DMS53 (cell line): ENCODE measurements around the gene OR51A4.
A peak's percentile ranks its signal among the peaks of the same experiment; 100 is the strongest.
"Not testable (repeated sequence)": the region's sequence is repeated elsewhere in the genome, so short reads cannot be mapped to it uniquely, and the experiment has no call there.

Experiments
- DNase-seq: peaks from one replicate; lab custom pipeline; 2025; lab: John Stamatoyannopoulos, UW

OR51A4 gene

DNA sequence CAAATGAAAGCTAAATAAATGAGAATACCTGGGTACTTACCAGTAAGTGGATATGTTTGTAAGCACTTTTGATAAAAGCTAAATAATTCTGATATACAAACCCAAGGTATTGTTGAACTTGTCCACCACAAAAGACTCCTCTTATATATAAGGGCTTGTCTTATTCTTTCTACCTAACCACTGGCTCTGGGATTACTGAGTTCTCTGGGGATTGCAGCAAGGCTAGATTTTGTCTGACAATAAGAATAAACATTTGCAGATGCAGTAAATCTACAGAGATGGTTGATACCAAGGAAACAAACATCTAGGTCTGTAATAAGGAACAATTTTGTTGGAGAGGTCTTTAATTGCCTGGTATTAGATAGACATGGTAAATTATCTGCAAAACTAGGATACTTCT, at the start of gene OR51A4:
Gene OR51A4, minus strand, starts transcription at position 101 of the 400 bp plus-strand sequence. CDS start 505 bp downstream, outside the sequence.
- no peak for DNase-seq

DNA sequence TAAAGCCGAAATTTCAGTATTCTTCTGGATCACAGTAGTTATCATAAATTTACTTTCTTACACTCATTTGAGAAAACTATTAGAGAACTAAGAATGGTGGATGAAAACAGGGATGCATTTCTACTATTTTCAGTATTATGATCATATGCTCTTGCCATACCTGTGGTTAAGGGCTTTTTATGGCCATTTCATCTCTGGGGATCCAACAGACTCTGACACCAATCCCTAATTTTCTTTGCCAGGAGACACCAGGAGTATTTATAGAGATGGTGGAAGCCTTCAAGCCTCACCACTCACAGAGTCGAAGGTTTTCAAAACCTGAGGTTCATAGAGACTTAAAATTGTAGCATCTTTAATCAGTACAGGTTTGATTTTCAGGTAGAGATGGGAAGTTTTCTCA, 47.1 kb upstream of the OR51A4 start, which contains the start of gene OR51L1:
Gene OR51L1, plus strand, starts transcription at position 301 of the 400 bp plus-strand sequence. CDS start 4,132 bp downstream, outside the sequence.
- DNase-seq = no peak

- DNase-seq = peak; percentile 52
These were observed 43.7 kb upstream of the OR51A4 start for GRCh38 chr11:4991060-4991459.

DNA sequence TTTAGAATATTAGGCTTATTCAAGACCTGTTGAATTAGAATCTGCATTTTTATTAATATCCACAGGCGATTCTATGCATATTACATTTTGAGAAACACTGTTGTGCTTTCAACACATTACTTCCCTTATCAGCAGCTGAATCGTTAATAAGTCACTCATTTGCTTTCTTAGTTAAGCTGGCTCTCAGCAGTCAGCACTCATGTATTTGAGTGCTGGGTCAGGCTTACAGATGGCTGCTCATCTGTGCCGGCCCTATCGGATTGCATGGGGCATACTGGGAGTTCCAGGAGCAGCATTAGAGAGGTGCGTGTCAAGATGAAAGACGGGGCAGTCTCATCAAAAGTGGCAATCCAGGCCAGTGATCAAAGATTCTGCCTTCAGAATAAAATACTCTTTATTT, 36.4 kb upstream of the OR51A4 start:
- DNase-seq = peak; percentile 90

- peak; percentile 13 for DNase-seq
These were observed 35.3 kb upstream of the OR51A4 start for GRCh38 chr11:4982678-4983077.

- no peak for DNase-seq
These were observed 31.6 kb upstream of the OR51A4 start for GRCh38 chr11:4979036-4979435.

DNA sequence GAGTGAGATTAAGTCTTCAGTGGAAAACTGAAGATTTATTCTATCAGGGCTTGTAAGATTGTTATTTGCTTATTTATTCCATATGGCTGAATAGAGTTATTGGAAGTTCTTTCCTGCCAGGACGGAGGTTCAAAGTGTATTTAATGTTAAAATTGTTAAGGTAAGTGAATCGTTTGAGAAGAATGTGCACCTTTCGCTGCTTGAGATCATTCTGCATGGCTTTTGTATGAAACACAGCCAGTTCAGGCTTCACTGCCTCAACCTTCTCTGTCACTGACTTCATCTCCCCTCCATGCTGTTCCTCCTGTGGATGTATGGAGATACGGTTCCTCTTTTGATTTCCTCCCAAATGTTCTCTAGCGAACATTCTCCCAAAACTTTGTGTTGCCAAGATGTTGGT, 28.0 kb upstream of the OR51A4 start:
- DNase-seq = no peak

DNA sequence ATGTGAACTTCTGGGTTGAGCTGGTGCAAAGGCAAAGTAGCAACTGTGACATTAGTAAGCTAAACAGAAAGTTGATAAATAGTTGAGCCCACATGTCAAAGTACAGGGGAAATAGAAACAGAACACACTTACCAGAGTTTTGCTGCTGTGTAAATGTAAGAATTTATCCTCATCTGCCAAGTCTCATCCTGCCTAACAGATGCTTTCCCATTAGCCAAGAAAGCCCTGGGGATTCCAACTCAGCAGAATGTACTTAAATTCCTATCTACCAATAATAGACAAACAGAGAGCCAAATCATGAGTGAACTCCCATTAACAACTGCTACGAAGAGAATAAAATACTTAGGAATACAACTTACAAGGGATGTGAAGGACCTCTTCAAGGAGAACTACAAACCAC, 15.4 kb upstream of the OR51A4 start:
- no peak for DNase-seq

- peak; percentile 59 for DNase-seq
These were observed 13.5 kb upstream of the OR51A4 start for GRCh38 chr11:4960877-4961276.

GRCh38 chr11:4957396-4957795, 10.0 kb upstream of the OR51A4 start:
- DNase-seq = no peak

- not testable (repeated sequence) for DNase-seq
These were observed 8.2 kb upstream of the OR51A4 start, which contains the start of gene OR51A2 for GRCh38 chr11:4955613-4956012. TSS of gene OR51A2 (minus strand) at chr11:4955713. CDS start at chr11:4955713, 0 bp downstream.

DNA sequence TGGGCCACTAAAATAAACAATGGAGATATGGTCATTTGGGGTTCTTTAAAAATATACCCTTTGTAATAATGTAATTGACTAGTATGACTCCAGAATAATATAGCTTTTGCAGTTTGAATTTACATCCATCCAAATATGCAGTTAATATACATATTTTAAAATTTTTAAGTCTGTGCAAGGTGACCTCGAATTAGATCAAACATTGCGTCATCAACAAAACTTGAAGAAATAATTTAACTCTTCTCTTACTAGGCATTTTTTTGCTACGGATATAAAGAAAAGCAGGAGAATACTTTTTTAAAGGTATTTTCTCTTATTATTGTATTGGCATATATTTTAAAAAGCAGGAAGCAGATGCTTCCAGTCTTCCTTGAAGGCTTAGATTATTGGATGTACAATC, 10.7 kb downstream of the OR51A4 start:
- no peak for DNase-seq

GRCh38 chr11:4932751-4933150, 14.7 kb downstream of the OR51A4 start:
- no peak for DNase-seq

- DNase-seq = peak; percentile 30
These were observed 20.8 kb downstream of the OR51A4 start for GRCh38 chr11:4926608-4927007.

DNA sequence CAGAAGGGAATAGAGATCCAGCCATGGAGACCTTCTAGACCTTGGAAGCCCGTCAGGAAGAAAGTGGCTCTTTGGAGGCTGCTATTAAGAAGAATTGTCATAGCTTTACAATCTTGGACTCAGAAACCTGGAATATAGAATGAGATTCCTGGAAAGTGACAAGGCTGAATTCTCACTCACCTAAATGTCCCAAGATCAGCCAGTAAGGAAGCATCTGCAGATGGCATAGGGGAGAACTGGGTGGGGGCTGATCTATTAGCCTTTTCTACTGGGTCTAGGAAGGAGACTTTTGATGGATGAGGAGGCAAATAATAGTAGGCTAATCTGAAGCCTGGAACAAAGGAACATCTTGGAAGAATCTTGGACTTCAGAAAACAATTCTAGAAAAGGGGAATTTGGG, 23.2 kb downstream of the OR51A4 start, which contains the start of gene OR51G1:
Gene OR51G1, minus strand, starts transcription at position 101 of the 400 bp plus-strand sequence. Its CDS starts 0 bp downstream, at position 101.
- DNase-seq = no peak

- DNase-seq = peak; percentile 46
These were observed 25.1 kb downstream of the OR51A4 start for GRCh38 chr11:4922304-4922703.

- peak; percentile 88 for DNase-seq
These were observed 25.6 kb downstream of the OR51A4 start for GRCh38 chr11:4921796-4922195.

DNA sequence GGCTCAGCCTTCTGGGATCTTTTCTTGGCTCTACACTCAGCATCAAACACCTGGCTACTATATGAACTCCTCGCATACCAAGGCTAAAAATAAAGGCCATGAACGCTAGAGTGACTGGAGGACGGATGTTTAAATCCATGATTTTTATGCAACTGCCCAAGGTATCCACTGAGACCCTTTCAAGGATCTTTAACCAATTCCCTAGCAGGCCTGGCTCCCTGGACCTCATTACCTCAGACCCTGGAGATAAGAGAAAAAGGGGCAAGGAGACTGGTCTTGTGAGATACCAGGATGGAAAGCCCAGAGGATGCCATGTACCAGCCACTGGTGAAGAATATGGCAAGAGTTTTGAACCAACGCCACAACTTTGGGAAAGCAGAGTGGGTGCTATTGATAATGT, 28.2 kb downstream of the OR51A4 start, which contains the start of gene OR51G2:
Gene OR51G2, minus strand, starts transcription at position 101 of the 400 bp plus-strand sequence. CDS start 3,687 bp downstream, outside the sequence.
- no peak for DNase-seq

- DNase-seq = peak; percentile 79
These were observed 30.8 kb downstream of the OR51A4 start for GRCh38 chr11:4916581-4916980.

DNA sequence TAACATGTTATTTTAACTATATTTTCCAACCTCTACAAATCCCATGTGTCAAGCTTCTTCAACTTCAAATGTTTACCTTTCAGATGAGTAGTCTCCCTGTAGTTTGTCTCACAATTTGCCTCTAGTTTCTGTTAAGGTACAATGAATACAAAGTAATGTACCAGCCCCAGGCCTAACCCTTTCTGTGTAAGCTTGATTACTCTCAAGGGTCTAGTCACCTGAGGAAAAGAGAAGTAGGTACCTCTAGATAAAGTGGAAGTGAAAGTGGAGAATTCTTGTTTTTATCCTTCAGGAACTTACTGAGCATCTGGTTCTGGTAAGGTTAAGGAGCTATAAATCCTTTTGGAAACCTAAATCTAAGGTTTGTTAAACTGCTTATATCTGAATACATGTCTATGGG, 43.9 kb downstream of the OR51A4 start, which contains the start of gene OR51A7:
Gene OR51A7, plus strand, starts transcription at position 300 of the 400 bp plus-strand sequence. CDS start 3,587 bp downstream, outside the sequence.
- DNase-seq = peak; percentile 64
